Measurements from ENCODE around the gene MARK4.
"Not testable (repeated sequence)": the region's sequence is repeated elsewhere in the genome, so short reads cannot be mapped to it uniquely, and the experiment has no call there.

MARK4 gene

GRCh38 chr19:45324349-45324907 is 73.4 kb downstream of the MARK4 start:
- H3K4me3 ChIP-seq (ENCODE audit: low read length), result no peak overlapping the region

GRCh38 chr19:45327404-45328143 is 76.5 kb downstream of the MARK4 start:
- no peak overlapping the region for H3K4me3 ChIP-seq (ENCODE audit: low read length)
- DNase-seq (ENCODE audit: low read depth, low spot score), result no peak

More at GRCh38 chr19:45324349-45324907, 73.4 kb downstream of the MARK4 start:
- DNase-seq (ENCODE audit: low read depth, low spot score), result no peak

- no peak for DNase-seq (ENCODE audit: low read depth, low spot score)
- H3K4me3 ChIP-seq (ENCODE audit: low read length), result no peak overlapping the region
Observed at GRCh38 chr19:45331411-45331810, 80.3 kb downstream of the MARK4 start.

GRCh38 chr19:45333609-45334303 is 82.7 kb downstream of the MARK4 start:
- no peak overlapping the region for H3K4me3 ChIP-seq (ENCODE audit: low read length)
- DNase-seq (ENCODE audit: low read depth, low spot score), result no peak

- not testable (repeated sequence) for H3K4me3 ChIP-seq (ENCODE audit: low read length)
Observed at GRCh38 chr19:45334881-45335280, 83.8 kb downstream of the MARK4 start.

GRCh38 chr19:45336696-45337251 is 85.7 kb downstream of the MARK4 start:
- no peak for DNase-seq (ENCODE audit: low read depth, low spot score)
- no peak overlapping the region for H3K4me3 ChIP-seq (ENCODE audit: low read length)

More at GRCh38 chr19:45334881-45335280, 83.8 kb downstream of the MARK4 start:
- not testable (repeated sequence) for DNase-seq (ENCODE audit: low read depth, low spot score)

GRCh38 chr19:45339629-45340028 is 88.6 kb downstream of the MARK4 start:
- no peak overlapping the region for H3K4me3 ChIP-seq (ENCODE audit: low read length)
- DNase-seq (ENCODE audit: low read depth, low spot score), result no peak

GRCh38 chr19:45340232-45340898 is 89.3 kb downstream of the MARK4 start, which contains the start of gene KLC3:
KLC3 (plus strand) TSS chr19:45340750; CDS start chr19:45345542, 4,792 bp downstream.
- H3K4me3 ChIP-seq (ENCODE audit: low read length), result no peak within 1 kb of the TSS
- no peak for DNase-seq (ENCODE audit: low read depth, low spot score)

GRCh38 chr19:45340899-45341453 is 89.9 kb downstream of the MARK4 start:
- no peak overlapping the region for H3K4me3 ChIP-seq (ENCODE audit: low read length)
- no peak for DNase-seq (ENCODE audit: low read depth, low spot score)

- no peak overlapping the region for H3K4me3 ChIP-seq (ENCODE audit: low read length)
- no peak for DNase-seq (ENCODE audit: low read depth, low spot score)
Observed at GRCh38 chr19:45342911-45343310, 91.8 kb downstream of the MARK4 start.

- DNase-seq (ENCODE audit: low read depth, low spot score), result no peak
- no peak overlapping the region for H3K4me3 ChIP-seq (ENCODE audit: low read length)
Observed at GRCh38 chr19:45344621-45345505, 93.8 kb downstream of the MARK4 start.

- no peak overlapping the region for H3K4me3 ChIP-seq (ENCODE audit: low read length)
- no peak for DNase-seq (ENCODE audit: low read depth, low spot score)
Observed at GRCh38 chr19:45345506-45345860, 94.4 kb downstream of the MARK4 start.

GRCh38 chr19:45346449-45346848 is 95.4 kb downstream of the MARK4 start:
- no peak overlapping the region for H3K4me3 ChIP-seq (ENCODE audit: low read length)
- DNase-seq (ENCODE audit: low read depth, low spot score), result no peak

- H3K4me3 ChIP-seq (ENCODE audit: low read length), result no peak overlapping the region
- no peak for DNase-seq (ENCODE audit: low read depth, low spot score)
Observed at GRCh38 chr19:45347570-45348366, 96.7 kb downstream of the MARK4 start.

- no peak overlapping the region for H3K4me3 ChIP-seq (ENCODE audit: low read length)
Observed at GRCh38 chr19:45348367-45349125, 97.5 kb downstream of the MARK4 start.

GRCh38 chr19:45349126-45349415 is 98.0 kb downstream of the MARK4 start:
- no peak overlapping the region for H3K4me3 ChIP-seq (ENCODE audit: low read length)
- no peak for DNase-seq (ENCODE audit: low read depth, low spot score)

More at GRCh38 chr19:45348367-45349125, 97.5 kb downstream of the MARK4 start:
- DNase-seq (ENCODE audit: low read depth, low spot score), result no peak

GRCh38 chr19:45349430-45349941 is 98.4 kb downstream of the MARK4 start:
- no peak overlapping the region for H3K4me3 ChIP-seq (ENCODE audit: low read length)
- no peak for DNase-seq (ENCODE audit: low read depth, low spot score)
